OCI-LY7 (cell line): Measurements from ENCODE around the gene CRYBG2.

Source experiments
- EZH2phosphoT487 ChIP-seq: fragments of 200-600 bp; sonication (generic); IDR thresholded peaks from 2 replicates; pipeline ENCODE4 v1.6.1; 2018; ENCODE audit warnings: low read depth, borderline replicate concordance, mild to moderate bottlenecking, mixed run types, antibody characterized with exemption, low read length, moderate library complexity, mixed read lengths
- TF ChIP-seq, protein P1 (sequence below): fragments of 200-600 bp; sonication (generic); conservative IDR thresholded peaks from 2 replicates; pipeline ENCODE4 v1.5.1; 2014; ENCODE audit warnings: mild to moderate bottlenecking, antibody characterized with exemption, low read length, moderate library complexity, mixed read lengths

DNA sequence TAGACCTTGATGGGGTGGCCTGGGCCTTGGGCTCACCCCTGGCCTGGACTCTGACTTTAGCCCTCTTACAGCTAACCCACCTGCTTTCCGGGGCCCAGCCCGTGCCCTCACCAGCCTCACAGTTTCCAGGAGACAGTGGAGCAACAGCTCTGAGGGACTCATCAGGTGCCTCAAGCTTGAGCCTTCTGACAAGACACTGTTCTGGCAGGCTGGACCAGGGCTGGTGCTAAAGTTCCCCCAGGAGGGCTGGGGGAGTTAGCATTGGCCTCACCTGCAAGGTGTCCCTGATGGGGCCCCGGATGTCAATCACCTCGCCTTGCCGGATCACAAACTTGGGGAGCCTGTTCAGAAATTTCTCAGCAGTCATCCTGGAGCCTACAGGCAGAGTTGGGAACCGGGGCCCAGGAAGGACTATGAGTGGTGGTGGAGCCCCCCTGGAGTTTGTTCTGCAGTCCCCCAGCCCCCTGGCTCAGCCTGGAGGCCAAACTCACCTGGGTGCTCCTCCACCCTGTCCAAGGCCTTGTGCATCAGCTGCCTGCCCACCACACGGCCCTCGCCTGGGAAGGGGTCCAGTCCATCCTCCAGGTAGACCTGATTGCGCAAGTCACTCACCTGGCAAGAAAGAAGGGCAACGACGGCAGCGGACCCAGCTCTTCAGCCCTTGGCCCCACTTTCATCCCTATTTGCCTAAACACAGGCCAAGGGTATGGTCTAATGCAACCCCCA, 69.9 kb downstream of the CRYBG2 start:
- TF ChIP-seq, protein P1, sequence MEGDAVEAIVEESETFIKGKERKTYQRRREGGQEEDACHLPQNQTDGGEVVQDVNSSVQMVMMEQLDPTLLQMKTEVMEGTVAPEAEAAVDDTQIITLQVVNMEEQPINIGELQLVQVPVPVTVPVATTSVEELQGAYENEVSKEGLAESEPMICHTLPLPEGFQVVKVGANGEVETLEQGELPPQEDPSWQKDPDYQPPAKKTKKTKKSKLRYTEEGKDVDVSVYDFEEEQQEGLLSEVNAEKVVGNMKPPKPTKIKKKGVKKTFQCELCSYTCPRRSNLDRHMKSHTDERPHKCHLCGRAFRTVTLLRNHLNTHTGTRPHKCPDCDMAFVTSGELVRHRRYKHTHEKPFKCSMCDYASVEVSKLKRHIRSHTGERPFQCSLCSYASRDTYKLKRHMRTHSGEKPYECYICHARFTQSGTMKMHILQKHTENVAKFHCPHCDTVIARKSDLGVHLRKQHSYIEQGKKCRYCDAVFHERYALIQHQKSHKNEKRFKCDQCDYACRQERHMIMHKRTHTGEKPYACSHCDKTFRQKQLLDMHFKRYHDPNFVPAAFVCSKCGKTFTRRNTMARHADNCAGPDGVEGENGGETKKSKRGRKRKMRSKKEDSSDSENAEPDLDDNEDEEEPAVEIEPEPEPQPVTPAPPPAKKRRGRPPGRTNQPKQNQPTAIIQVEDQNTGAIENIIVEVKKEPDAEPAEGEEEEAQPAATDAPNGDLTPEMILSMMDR: no peak
- no peak for TF ChIP-seq EZH2phosphoT487
